ENCODE data around the gene TSNAX.

DNA sequence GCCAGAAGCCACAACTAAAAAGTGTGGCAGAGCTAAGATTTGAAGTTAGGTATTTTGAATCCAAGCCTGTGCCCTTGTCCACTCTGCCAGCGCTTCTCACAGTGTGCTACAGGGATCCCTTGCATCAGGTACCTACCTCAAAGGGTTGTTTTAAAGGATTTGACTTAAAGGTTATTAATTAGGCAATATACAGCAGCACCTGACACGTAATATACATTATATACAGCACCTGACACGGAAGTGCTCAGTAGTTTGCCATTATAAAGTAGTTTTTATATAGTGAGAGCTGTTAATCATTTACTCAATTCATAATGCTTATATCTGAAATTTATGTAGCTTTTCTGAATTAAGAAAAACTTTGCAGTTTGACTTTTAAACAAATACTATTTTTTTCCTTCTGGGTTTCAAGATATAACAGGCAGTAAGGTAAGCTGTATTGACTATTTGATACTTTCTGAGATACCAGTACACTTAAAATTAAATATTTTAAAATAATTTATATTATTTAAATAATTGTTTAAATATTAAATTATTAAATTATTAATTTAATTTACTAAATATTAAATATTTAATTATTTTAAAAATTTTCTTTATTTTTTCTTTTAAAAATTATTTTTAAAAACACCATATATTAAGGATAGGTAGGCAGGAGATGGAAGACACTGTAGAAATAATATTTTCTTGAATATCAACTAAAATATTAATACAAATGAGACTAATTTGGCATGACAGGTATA lies 33.3 kb downstream of the TSNAX start:
- TF ChIP-seq, protein P1, sequence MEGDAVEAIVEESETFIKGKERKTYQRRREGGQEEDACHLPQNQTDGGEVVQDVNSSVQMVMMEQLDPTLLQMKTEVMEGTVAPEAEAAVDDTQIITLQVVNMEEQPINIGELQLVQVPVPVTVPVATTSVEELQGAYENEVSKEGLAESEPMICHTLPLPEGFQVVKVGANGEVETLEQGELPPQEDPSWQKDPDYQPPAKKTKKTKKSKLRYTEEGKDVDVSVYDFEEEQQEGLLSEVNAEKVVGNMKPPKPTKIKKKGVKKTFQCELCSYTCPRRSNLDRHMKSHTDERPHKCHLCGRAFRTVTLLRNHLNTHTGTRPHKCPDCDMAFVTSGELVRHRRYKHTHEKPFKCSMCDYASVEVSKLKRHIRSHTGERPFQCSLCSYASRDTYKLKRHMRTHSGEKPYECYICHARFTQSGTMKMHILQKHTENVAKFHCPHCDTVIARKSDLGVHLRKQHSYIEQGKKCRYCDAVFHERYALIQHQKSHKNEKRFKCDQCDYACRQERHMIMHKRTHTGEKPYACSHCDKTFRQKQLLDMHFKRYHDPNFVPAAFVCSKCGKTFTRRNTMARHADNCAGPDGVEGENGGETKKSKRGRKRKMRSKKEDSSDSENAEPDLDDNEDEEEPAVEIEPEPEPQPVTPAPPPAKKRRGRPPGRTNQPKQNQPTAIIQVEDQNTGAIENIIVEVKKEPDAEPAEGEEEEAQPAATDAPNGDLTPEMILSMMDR (IDR thresholded peaks at IDR 0.05) = no peak
- no peak for TF ChIP-seq ZFX (IDR thresholded peaks at IDR 0.05; ENCODE audit: borderline replicate concordance)

Measured in 22Rv1 (cell line).